SK-N-SH (cell line): ENCODE data around the gene HIPK4.
"Not testable (repeated sequence)": the region's sequence is repeated elsewhere in the genome, so short reads cannot be mapped to it uniquely, and the experiment has no call there.

Experiments
- EZH2phosphoT487 ChIP-seq: fragments of 200-600 bp; sonication (generic); IDR thresholded peaks from 2 replicates; pipeline ENCODE4 v1.6.1; 2017; ENCODE audit warnings: low read depth, mixed run types, mild to moderate bottlenecking, antibody characterized with exemption, moderate library complexity, borderline replicate concordance
- GABPA ChIP-seq: IDR thresholded peaks from 2 replicates; pipeline ENCODE4 v1.4.0; 2012; ENCODE audit warnings: low read depth, mild to moderate bottlenecking
- TF ChIP-seq, protein P1 (sequence below): fragments of 200-600 bp; sonication (generic); IDR thresholded peaks from 2 replicates; pipeline ENCODE4 v1.6.1; 2017; ENCODE audit warnings: antibody characterized with exemption, mild to moderate bottlenecking, moderate library complexity

- not testable (repeated sequence) for TF ChIP-seq EZH2phosphoT487, GABPA
- TF ChIP-seq, protein P1, sequence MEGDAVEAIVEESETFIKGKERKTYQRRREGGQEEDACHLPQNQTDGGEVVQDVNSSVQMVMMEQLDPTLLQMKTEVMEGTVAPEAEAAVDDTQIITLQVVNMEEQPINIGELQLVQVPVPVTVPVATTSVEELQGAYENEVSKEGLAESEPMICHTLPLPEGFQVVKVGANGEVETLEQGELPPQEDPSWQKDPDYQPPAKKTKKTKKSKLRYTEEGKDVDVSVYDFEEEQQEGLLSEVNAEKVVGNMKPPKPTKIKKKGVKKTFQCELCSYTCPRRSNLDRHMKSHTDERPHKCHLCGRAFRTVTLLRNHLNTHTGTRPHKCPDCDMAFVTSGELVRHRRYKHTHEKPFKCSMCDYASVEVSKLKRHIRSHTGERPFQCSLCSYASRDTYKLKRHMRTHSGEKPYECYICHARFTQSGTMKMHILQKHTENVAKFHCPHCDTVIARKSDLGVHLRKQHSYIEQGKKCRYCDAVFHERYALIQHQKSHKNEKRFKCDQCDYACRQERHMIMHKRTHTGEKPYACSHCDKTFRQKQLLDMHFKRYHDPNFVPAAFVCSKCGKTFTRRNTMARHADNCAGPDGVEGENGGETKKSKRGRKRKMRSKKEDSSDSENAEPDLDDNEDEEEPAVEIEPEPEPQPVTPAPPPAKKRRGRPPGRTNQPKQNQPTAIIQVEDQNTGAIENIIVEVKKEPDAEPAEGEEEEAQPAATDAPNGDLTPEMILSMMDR: not testable (repeated sequence)
These were observed 18.6 kb upstream of the HIPK4 start for GRCh38 chr19:40408598-40408925.
